Right lobe of liver (tissue), 6 donors: ENCODE results near the gene DHX16. TPM values are rescaled to one million over a fixed set of nuclear protein-coding genes. Genes with fewer than 3 reads are reported as not detected.

Source experiments
- ATAC-seq, 4 donors: fragments of 200-7000 bp; cut with Tn5 transposase; one replicate each; pipeline ENCODE4 v1.9.1; 2020; ENCODE audit warnings: mild to moderate bottlenecking in 4 of 4, moderate library complexity in 4 of 4
- DNase-seq, 3 donors: peaks; one replicate each; pipeline ENCODE4 v3.0.0-alpha.2; 2020
- H3K27ac ChIP-seq, 3 donors: fragments of 200-600 bp; one replicate each; pipeline ENCODE4 v1.8.0; 2022
- H3K27me3 ChIP-seq, 2 donors: fragments of 200-600 bp; one replicate each; pipeline ENCODE4 v1.8.0; 2022
- H3K36me3 ChIP-seq, 4 donors: fragments of 200-600 bp; sonication (generic) in 1 of 4; one replicate each; pipeline versions ENCODE4 v1.5.1 to v1.8.0; 2017 to 2022; ENCODE audit warnings: control low read depth in 1 of 4
- H3K4me1 ChIP-seq, 4 donors: fragments of 200-600 bp; sonication (generic) in 1 of 4; one replicate each; pipeline versions ENCODE4 v1.5.1 to v1.8.0; 2017 to 2022; ENCODE audit warnings: control low read depth in 1 of 4
- H3K4me3 ChIP-seq, 3 donors: fragments of 200-600 bp; one replicate each; pipeline ENCODE4 v1.8.0; 2022
- H3K9me3 ChIP-seq, 4 donors: fragments of 200-600 bp; sonication (generic) in 1 of 4; one replicate each; pipeline versions ENCODE4 v1.5.1 to v1.8.0; 2017 to 2022; ENCODE audit warnings: control low read depth in 1 of 4
- POLR2A ChIP-seq: fragments of 450-650 bp; IDR thresholded peaks from one replicate; pipeline ENCODE4 v1.6.1; 2017; ENCODE audit warnings: antibody characterized with exemption, mild to moderate bottlenecking
- WGBS: methylation state at CpG from one replicate; pipeline ENCODE4 v1.1.6; 2018; ENCODE audit warnings: low coverage, low lambda C conversion rate; ENCODE audit not compliant: insufficient coverage; ENCODE audit errors: missing lambda C conversion rate; 5-methylcytosine and 5-hydroxymethylcytosine counted together
- intact Hi-C, 2 donors: fragments of 100-400 bp; cut with DNase I; formaldehyde crosslinking; loops; one replicate each; pipeline versions ENCODE4 v1.11.2 to v1.14.1; 2022
- total RNA-seq, 6 experiments: library from RNA; depleted of rRNA in 2 of 6; stranded (reverse); fragments of >200 nt in 2 of 6; fragmentation: NEBNext Ultra II Directional in 3 of 6; extraction: Animal tissue kit (Norgen Biotek cat#: 25700) in 3 of 6; gene quantifications; one replicate each; pipeline versions ENCODE4 v1.1.0 to v1.2.4, GENCODE V29; 2016 to 2023
- TF ChIP-seq, protein P1 (sequence below), 4 donors: fragments of 200-600 bp in 3 of 4; fragments of 450-650 bp in 1 of 4; IDR thresholded peaks; one replicate each; pipeline versions ENCODE4 v1.5.1 to v1.8.0; 2016 to 2022; ENCODE audit warnings: antibody characterized with exemption in 4 of 4, mild to moderate bottlenecking in 2 of 4
- donor health status: DM: no; HTN: yes; CAD: no.
- donor health status: DM: no; HTN: no; CAD: no.
- donor health status: DM: no; HTN: no; CAD: no.
- donor health status: DM: no; HTN: yes; CAD: no.
- donor health status: DM: no; HTN: yes; CAD: no.

The DHX16 gene
- total RNA-seq, 6 experiments from 2014 or later, result 12.3 to 17.8 (median 14.4) TPM

- H3K36me3 ChIP-seq, result peaks cover 0 to 15% (median 8%) of the 10 kb centered on the region in 4 donors
- H3K4me1 ChIP-seq, result peaks cover 0 to 31% (median 15%) of the 10 kb centered on the region in 4 donors
- no peaks in the 10 kb centered on the region for H3K27me3 ChIP-seq
- TF ChIP-seq POLR2A, result peak; percentile 23
- TF ChIP-seq, protein P1, sequence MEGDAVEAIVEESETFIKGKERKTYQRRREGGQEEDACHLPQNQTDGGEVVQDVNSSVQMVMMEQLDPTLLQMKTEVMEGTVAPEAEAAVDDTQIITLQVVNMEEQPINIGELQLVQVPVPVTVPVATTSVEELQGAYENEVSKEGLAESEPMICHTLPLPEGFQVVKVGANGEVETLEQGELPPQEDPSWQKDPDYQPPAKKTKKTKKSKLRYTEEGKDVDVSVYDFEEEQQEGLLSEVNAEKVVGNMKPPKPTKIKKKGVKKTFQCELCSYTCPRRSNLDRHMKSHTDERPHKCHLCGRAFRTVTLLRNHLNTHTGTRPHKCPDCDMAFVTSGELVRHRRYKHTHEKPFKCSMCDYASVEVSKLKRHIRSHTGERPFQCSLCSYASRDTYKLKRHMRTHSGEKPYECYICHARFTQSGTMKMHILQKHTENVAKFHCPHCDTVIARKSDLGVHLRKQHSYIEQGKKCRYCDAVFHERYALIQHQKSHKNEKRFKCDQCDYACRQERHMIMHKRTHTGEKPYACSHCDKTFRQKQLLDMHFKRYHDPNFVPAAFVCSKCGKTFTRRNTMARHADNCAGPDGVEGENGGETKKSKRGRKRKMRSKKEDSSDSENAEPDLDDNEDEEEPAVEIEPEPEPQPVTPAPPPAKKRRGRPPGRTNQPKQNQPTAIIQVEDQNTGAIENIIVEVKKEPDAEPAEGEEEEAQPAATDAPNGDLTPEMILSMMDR (IDR thresholded peaks at IDR 0.05), result no peak
- intact Hi-C loops, result no loop called here
- H3K4me3 ChIP-seq, result no peak overlapping the region
- no peaks in the 10 kb centered on the region for H3K9me3 ChIP-seq
- WGBS, result 64% methylated on average over 2 of the region's 2 CpGs
- H3K27ac ChIP-seq, result peak overlapping the region in 2 of 3 donors; percentile 42 to 59
- DNase-seq, result peak in 2 of 3 donors; percentile 0 to 13
- peak; percentile 89 to 93 (median 92) for ATAC-seq
Measured at GRCh38 chr6:30709101-30709868, 36.5 kb upstream of the DHX16 start.

- H3K9me3 ChIP-seq, result no peaks in the 10 kb centered on the region
- no peaks in the 10 kb centered on the region for H3K27me3 ChIP-seq
- intact Hi-C loops, result no loop called here
- WGBS, result 68% methylated on average over 2 of the region's 6 CpGs
- peaks cover 0 to 5% (median 0%) of the 10 kb centered on the region in 4 donors for H3K36me3 ChIP-seq
- ATAC-seq (peak; percentile 34 to 51 (median 39)), DNase-seq (peak in 1 of 3 donors; percentile 53)
- no peak overlapping the region for H3K4me3 ChIP-seq
- TF ChIP-seq POLR2A, result no peak
- TF ChIP-seq, protein P1 (IDR thresholded peaks at IDR 0.05), result no peak
- H3K27ac ChIP-seq, result no peak overlapping the region
- H3K4me1 ChIP-seq, result peaks cover 0 to 31% (median 15%) of the 10 kb centered on the region in 4 donors
Measured at GRCh38 chr6:30707281-30707850, 34.6 kb upstream of the DHX16 start.

DNA sequence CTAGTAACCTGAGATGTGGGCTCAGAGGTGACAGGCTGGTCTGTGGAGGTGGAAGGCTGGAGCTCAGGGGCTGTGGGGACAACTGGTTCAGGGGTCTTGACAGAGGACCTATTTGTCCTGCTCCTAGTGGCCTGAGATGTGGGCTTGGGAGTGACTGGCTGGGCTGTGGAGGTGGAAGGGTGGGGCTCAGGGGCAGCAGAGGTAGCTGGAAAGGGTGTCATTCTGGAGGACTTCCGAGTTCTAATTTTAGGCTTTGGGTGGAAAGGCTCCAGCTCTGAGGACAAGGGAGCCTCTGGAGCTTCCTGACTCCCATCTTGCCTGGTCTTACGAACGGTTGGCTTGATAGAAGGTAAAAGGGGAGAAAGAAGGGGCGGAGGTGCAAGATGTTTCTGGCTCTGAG is 32.8 kb upstream of the DHX16 start:
- H3K9me3 ChIP-seq, result no peaks in the 10 kb centered on the region
- H3K4me3 ChIP-seq, result no peak overlapping the region
- H3K36me3 ChIP-seq, result no peaks in the 10 kb centered on the region
- H3K27me3 ChIP-seq, result no peaks in the 10 kb centered on the region
- H3K27ac ChIP-seq, result no peak overlapping the region
- WGBS, result 100% methylated on average over 1 of the region's 4 CpGs
- ATAC-seq (no peak), DNase-seq (peak in 1 of 3 donors; percentile 12)
- TF ChIP-seq, protein P1 (IDR thresholded peaks at IDR 0.05), result no peak
- no peak for TF ChIP-seq POLR2A
- intact Hi-C loops, result no loop called here
- peaks cover 0 to 33% (median 16%) of the 10 kb centered on the region in 4 donors for H3K4me1 ChIP-seq

GRCh38 chr6:30703821-30704220 is 31.0 kb upstream of the DHX16 start:
- H3K9me3 ChIP-seq, result no peaks in the 10 kb centered on the region
- no peak for TF ChIP-seq POLR2A
- TF ChIP-seq, protein P1 (IDR thresholded peaks at IDR 0.05), result no peak
- H3K36me3 ChIP-seq, result no peaks in the 10 kb centered on the region
- no peak for ATAC-seq
- intact Hi-C loops, result no loop called here
- no peaks in the 10 kb centered on the region for H3K27me3 ChIP-seq
- 95% methylated on average over 3 of the region's 4 CpGs for WGBS
- no peak for DNase-seq
- no peak overlapping the region for H3K27ac ChIP-seq
- peaks cover 0 to 23% (median 10%) of the 10 kb centered on the region in 4 donors for H3K4me1 ChIP-seq
- H3K4me3 ChIP-seq, result no peak overlapping the region
